Endometrial microvascular endothelial cells (primary cell): ENCODE results near the gene KEL. TPM values are rescaled to one million over a fixed set of nuclear protein-coding genes. Genes with fewer than 3 reads are reported as not detected.

Source experiments
- in situ Hi-C: cut with HindIII; loops from 2 replicates; pipeline ENCODE4 v1.10.0; 2017; ENCODE audit warnings: low sequenced_read_pairs, low pct_unique_long_range_greater_than_20kb; ENCODE audit errors: inconsistent ontology term
- total RNA-seq: library from RNA; depleted of rRNA; stranded (reverse); fragments of >200 nt; gene quantifications from one replicate; pipeline ENCODE4 v1.2.3, GENCODE V29; 2015; ENCODE audit errors: inconsistent ontology term

KEL gene
- total RNA-seq, 1 donor from 2014 or later: not detected

- in situ Hi-C loops: no loop called here
Observed at GRCh38 chr7:142908921-142909890, 53.0 kb downstream of the KEL start.

GRCh38 chr7:142908290-142908689 is 53.9 kb downstream of the KEL start:
- in situ Hi-C loops: no loop called here

GRCh38 chr7:142906643-142907042 is 55.5 kb downstream of the KEL start:
- in situ Hi-C loops: no loop called here

GRCh38 chr7:142905759-142906158 is 56.4 kb downstream of the KEL start:
- in situ Hi-C loops: no loop called here

- in situ Hi-C loops: no loop called here
Observed at GRCh38 chr7:142904128-142904527, 58.0 kb downstream of the KEL start.

GRCh38 chr7:142901426-142902259 is 60.5 kb downstream of the KEL start:
- in situ Hi-C loops: no loop called here

GRCh38 chr7:142899661-142900060 is 62.5 kb downstream of the KEL start:
- in situ Hi-C loops: no loop called here

GRCh38 chr7:142898377-142899170 is 63.6 kb downstream of the KEL start:
- in situ Hi-C loops: no loop called here

GRCh38 chr7:142897691-142898090 is 64.5 kb downstream of the KEL start:
- in situ Hi-C loops: no loop called here

- in situ Hi-C loops: no loop called here
Observed at GRCh38 chr7:142896741-142897379, 65.3 kb downstream of the KEL start.

GRCh38 chr7:142896151-142896550 is 66.0 kb downstream of the KEL start:
- in situ Hi-C loops: no loop called here

GRCh38 chr7:142894985-142895593 is 67.1 kb downstream of the KEL start:
- in situ Hi-C loops: no loop called here

GRCh38 chr7:142894112-142894984 is 67.8 kb downstream of the KEL start:
- in situ Hi-C loops: no loop called here

- in situ Hi-C loops: no loop called here
Observed at GRCh38 chr7:142892951-142893350, 69.2 kb downstream of the KEL start.

GRCh38 chr7:142891490-142892082 is 70.6 kb downstream of the KEL start:
- in situ Hi-C loops: no loop called here
